ENCODE results near the gene TNFRSF18.

DNA sequence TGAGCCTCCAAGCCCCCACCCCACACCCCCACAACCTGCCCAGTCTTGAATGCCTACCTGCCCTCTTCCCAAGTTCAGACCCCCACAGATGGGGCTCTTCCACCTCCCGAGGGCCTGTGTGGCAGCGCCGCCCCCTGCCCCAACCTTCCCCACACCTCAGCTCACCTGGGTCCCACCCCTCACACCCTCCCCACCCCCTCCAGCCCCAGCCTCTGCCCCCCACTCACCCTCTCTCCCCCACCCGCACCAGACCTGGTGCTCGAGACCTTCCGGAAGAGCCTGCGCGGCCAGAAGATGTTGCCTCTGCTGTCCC, 9.2 kb downstream of the TNFRSF18 start:
- no peak for TF ChIP-seq POLR2A (IDR thresholded peaks at IDR 0.05)
- TF ChIP-seq, protein P1, sequence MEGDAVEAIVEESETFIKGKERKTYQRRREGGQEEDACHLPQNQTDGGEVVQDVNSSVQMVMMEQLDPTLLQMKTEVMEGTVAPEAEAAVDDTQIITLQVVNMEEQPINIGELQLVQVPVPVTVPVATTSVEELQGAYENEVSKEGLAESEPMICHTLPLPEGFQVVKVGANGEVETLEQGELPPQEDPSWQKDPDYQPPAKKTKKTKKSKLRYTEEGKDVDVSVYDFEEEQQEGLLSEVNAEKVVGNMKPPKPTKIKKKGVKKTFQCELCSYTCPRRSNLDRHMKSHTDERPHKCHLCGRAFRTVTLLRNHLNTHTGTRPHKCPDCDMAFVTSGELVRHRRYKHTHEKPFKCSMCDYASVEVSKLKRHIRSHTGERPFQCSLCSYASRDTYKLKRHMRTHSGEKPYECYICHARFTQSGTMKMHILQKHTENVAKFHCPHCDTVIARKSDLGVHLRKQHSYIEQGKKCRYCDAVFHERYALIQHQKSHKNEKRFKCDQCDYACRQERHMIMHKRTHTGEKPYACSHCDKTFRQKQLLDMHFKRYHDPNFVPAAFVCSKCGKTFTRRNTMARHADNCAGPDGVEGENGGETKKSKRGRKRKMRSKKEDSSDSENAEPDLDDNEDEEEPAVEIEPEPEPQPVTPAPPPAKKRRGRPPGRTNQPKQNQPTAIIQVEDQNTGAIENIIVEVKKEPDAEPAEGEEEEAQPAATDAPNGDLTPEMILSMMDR (IDR thresholded peaks at IDR 0.05) = no peak
